HG02610 (cell line): ENCODE measurements around the gene MBD1.
A peak's percentile ranks its signal among the peaks of the same experiment; 100 is the strongest.
"Not testable (repeated sequence)": the region's sequence is repeated elsewhere in the genome, so short reads cannot be mapped to it uniquely, and the experiment has no call there.

ENCODE experiments used
- ATAC-seq: cut with Tn5 transposase; IDR thresholded peaks from one replicate; pipeline ENCODE4 v1.9.1; 2021; ENCODE audit warnings: mild to moderate bottlenecking, moderate library complexity; ENCODE audit not compliant: unreplicated experiment

MBD1 gene

DNA sequence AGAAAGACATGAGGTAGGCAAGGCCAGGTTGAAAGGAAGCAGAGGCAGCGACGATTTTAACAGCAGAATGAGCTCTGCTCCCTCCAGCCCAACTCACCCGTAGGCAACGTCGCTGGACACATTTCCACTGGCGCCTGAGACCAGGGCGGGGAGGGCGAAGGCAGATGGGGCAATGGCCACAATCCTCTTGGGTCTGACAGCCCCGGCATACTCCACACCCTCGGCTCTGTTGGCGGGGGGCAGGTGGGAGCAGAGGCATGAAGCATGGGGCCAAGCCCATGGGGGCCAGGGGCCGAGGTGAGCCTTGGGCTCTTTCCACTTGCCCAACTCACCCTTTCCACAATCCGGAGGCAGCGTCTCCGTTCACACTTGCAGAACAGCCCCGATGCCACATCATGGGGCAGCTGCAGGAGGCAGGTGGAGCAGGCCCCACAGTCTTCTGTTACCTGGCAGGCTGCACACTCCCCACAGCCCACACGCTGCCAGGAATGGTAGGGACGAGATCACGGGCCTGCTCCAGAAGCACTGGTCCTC, 5.8 kb downstream of the MBD1 start:
- no peak for ATAC-seq

DNA sequence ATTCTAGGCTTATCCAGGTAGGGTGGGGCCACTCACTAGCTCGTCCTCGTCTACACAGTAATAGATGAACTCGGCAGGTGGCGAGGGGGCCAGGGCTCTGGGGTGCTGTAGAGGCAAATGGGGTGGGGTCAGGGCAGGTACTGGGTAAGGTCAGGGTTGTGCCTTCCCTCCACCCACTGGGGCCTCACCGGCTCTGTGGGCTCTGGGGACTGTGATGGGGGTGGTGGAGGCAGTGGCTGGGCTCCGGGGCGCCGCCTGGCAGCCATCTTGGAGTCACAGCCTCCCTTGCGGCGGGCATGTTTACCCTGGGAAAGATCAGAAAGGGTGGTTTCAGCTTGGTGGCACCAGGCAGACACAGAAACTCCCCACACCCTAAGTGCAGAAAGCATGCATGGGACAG, 6.4 kb downstream of the MBD1 start:
- ATAC-seq: no peak

DNA sequence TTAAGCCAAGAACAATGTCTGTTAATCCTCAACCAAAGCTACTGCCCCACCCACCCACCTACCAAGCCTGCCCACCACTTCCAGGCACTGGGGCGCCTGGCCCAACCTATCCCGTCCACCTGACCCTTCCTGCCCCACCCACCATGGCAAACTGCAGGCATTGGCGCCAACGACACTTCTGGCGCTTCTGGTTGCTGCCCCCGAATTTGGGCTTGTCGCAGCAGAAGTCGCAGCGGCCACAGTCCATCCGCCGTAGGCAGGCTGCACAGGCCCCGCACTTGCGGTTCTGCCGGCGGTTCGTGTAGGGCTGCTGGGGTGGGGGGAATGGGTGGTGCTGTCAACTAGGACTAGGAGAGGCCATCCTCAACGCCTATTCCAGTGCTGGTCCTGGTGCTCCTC, 7.3 kb downstream of the MBD1 start:
- no peak for ATAC-seq

DNA sequence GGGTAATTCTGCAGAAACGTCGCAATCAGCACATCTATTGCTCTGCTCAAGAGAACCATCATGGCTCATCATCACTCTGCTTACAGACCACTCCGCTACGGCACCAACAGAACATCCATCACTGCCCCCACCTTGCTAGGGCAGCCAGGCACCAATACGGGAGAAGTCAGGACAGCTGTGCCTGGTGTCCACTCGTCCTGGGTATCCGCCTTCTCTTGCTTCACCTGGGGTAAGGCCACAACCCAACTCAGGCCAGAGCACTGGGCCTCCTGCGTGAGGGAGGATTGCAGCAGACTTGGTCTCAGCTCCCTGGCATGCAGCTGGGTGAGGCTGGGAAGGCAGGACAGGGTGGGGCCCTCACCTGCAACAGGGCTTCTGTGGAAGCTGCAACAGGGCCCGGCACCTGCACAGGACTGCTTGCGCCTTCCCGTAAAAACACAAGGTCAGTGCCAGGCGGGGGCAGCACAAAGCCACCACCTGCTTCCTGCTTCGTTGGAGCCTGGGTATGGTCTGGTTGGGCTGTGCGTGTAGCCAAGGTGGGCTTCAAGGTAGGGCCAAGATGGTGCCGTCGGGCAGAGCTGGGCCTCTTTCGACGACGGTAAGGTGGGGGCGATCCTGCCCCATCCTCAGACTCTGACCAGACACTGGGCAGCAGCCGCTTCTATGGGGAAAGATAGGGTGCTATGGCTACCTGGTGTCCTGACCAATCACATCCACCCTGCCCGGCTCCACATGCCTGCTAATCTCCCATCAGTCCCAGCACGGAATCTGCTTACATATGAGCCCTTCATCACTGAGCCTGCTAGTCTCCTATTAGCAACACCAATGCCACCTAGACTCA, 7.9 kb downstream of the MBD1 start:
- no peak for ATAC-seq

DNA sequence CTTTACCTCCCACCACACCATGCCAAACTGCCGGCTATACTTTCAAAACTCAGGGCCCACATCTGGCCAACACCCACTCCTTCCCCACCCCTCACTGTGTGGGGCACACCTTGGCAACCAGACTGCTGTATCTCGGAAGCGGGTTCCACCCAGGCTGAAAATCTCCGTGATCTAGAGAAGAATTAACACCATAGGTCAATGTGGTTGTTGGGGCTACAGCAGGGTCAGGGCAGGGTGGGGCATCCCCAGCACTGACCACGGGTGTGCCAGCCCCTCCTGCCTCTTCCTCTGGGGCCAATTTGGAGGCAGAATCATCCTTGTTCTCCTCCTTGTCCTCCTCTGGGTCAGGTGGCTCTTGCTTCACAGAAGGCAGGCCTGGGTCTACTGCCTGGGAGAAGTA, 8.8 kb downstream of the MBD1 start:
- ATAC-seq: no peak

DNA sequence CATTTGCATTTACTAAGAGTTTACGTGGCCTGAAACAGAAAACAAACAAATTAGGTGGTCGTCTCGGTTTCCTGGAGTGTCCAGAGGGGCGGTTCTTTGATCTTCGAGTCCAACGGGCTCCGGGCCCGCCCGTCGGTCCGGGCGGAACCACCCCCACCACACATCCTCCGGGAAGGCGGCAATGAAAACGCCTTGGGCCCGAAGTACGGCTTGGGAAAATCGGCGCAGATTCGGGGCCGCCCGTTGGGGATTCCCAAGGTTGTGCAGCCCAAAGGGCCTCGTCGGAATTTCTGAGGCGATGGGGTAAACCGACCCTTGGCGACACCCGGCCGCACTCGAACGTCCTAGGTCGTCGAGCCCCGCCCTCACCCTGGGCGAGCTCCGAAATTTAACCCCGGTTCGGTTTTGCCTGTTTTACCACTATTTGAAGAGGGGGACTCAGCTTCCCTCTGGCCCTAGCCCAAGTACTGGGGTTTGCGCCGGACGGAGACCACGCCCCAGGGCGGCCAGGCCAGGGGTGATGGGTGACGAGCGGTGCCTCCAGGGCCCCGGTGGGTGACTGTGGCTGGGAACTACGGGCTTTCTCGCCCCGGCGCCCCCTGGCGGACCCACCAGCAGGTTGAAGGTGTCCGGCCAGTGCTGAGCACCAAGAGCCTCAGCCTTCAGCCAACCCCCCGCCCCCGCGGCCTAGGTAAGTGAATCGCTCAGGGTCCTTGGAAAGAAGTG, 13.1 kb downstream of the MBD1 start:
- ATAC-seq: peak; percentile 73

DNA sequence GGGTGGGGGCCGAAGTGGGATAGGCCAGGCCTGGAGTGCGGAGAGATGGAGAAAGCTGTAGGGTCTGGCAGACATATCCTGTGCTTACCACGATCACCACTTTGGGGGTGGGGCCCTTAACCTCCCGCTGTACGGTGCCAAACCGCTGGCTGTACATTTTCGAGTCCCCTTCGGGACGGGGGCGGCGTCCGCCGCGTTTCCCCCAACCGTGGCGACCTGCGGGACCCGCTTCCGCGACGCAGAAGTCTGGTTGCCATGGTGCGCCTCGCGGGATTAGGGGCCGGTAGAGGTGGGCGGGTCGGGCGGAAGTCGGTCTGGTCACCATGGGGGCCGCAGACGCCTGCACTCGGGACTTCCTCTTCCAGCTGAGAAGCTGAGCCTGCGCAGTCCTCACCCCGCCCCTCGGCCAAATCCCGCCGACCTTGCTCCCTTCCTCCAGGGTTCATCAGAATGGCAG, 15.0 kb downstream of the MBD1 start, which contains the start of gene CFAP53:
CFAP53 (minus strand) TSS at position 248 of the 457 bp plus-strand sequence; CDS start at position 157, 91 bp downstream.
- ATAC-seq: peak; percentile 86

DNA sequence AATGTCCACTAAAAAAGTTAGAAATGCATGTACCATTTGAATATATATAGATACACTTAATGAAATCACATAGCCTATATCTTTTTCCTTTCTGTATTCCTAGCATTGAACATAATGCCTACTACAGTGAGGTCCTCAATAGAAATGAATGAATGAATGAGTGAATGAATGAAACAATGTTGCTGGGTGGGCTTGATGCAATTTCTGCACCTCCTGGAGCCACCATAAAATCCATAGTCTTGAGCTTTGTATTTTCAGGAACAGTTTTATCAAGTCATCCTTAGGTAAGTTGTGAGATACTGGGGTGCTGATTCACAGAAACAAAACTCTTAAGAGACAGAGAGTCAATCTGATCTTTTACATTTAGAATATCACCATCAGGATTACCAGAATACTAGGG, 18.3 kb downstream of the MBD1 start:
- ATAC-seq: no peak

DNA sequence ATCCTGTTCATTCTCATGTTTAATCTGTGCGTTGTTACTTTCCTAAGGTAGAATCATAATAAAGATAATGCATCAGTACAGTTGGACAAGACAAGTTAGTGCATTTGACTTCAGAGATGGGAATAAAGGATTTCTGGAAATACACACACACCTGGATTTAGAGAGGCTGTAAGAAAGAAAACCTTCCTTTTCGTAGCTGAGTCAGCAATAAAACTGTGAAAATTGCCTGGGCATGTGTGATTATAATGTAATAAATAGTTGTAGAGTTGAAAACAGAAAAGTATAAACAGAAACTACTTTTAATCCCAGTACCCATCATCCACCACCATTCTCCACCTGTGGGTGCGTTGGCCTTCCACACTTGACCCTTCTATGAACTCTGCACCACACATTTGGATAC, 30.4 kb downstream of the MBD1 start:
- ATAC-seq: no peak

DNA sequence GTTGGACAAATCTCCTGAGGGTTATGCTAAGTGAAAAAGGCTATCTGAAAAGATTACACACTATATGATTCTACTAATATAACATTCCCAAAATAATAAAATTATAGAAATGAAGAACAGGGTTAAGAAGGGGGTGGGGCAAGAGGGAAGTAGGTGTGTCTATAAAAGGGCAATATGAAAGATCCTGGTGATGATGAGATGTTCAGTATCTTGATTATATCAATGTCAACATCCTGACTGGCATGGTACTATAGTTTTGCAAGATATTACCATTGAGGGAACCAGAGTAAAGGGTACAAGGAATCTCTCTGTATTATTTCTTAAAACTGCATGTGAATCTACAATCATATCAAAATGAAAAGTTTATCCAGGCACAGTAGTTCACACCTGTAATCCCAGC, 31.7 kb downstream of the MBD1 start:
- ATAC-seq: no peak

DNA sequence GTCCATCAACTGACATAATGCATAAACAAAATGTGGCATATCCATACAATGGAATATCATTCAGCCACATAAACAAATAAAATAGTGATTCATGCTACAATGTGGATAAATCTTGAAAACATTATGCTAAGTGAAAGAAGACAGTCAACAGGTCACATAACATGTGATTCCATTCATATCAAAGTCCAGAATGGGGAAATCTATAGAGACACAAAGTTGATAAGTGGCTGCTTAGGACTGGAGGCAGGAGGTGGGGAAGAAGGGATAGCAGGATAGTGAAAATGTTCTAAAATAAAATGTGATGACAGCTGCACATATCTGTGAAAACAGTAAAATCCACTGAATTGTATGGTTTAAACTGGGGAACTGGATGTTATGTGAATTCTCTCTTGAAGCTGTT, 33.8 kb downstream of the MBD1 start:
- no peak for ATAC-seq

DNA sequence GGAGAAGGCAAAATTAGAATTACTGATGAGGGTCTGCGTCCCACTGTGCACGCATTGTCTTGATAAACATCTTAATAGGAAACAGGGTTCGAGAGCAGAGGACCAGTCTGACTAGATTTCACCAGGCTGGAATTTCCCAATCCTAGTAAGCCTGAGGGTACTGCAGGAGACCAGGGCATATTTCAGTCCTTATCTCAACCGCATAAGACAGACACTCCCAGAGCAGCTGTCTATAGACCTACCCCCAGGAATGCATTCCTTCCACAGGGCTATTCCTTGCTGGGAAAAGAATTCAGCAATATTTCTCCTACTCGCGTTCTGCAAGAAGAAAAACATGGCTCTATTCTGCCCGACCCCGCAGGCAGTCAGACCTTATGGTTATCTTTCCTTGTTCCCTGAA, 39.6 kb downstream of the MBD1 start:
- not testable (repeated sequence) for ATAC-seq

DNA sequence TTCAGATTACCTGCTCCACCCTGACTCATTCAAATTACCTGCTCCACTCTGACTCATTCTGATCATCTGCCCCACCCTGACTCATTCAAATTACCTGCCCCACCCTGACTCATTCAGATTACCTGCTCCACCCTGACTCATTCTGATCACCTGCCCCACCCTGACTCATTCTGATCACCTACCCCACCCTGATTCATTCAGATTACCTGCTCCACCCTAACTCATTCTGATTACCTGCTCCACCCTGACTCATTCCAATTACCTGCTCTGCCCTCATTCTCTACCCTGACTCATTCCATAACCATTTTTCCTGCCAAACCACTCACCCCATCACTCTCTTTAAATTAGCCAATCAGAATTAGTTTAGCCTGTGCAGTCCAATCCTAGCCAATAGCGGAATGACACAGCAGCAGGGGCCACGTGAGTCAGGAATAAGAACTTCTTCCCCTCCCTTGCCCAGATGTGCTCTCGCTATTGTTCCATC, 41.2 kb downstream of the MBD1 start:
- ATAC-seq: no peak

DNA sequence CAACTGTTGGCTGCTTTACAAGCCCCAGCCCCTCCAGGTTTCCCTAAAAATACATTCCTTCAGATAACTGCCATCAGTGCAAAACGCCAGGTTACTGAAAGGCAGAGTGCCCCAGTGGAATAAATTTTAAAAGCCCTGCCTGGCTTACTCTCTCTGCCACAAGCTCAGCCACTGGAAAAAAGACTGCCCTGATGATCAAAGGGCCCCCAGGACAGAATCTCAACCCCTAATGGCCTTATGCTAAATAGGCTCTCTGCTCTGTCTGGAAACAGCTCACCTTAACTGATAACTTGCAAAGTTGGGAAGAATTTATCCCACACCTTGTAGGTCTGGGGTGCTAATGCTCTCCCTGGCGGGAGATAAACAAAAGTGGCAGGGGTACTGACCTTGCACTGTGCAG, 48.9 kb downstream of the MBD1 start:
- no peak for ATAC-seq

DNA sequence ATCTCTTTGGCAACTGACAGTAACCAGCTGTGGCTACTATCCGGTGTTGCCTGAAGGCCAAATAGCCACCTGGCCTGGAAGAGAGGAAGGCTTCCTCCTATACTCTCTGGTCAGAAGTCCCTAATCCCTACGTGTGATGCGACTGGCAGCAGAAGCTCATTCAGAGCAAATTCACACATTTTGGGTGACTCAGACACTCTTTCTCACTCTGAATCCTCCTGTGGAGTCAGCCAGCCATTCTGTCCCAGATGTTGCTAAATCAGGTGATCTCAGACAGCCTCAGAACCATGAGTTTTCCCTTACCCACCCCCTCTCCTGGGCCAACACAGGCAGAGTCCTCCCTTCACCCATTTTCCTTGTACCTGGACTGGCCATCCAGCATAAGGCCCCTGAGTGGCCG, 49.7 kb downstream of the MBD1 start:
- no peak for ATAC-seq

DNA sequence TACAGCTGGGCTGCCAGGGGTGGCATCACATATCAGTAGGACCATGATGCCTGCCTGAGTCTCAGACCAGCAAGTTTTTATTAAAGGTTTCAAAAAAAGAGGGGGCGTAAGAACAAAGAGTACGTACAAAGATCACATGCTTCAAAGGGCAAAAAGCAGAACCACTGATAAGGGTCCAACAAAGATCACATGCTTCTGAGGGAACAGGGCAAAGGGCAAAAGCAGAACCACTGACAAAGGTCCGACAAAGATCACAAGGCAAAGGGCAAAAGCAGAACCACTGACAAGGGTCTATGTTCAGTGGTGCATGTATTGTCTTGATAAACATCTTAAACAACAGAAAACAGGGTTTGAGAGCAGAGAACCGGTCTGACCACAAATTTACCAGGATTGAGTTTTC, 61.1 kb downstream of the MBD1 start:
- not testable (repeated sequence) for ATAC-seq
